GM21447 (cell line): ENCODE results near the gene PPP1R13B.
A peak's percentile ranks its signal among the peaks of the same experiment; 100 is the strongest.

Experiments used
- ATAC-seq: cut with Tn5 transposase; IDR thresholded peaks from one replicate; pipeline ENCODE4 v1.9.1; 2021; ENCODE audit not compliant: unreplicated experiment

PPP1R13B gene

GRCh38 chr14:103838117-103838516 is 9.3 kb downstream of the PPP1R13B start:
- no peak for ATAC-seq

GRCh38 chr14:103836976-103837725 is 10.2 kb downstream of the PPP1R13B start:
- no peak for ATAC-seq

- no peak for ATAC-seq
These were observed 12.4 kb downstream of the PPP1R13B start for GRCh38 chr14:103834956-103835355.

- no peak for ATAC-seq
These were observed 13.7 kb downstream of the PPP1R13B start for GRCh38 chr14:103833711-103834110.

- ATAC-seq, result no peak
These were observed 15.3 kb downstream of the PPP1R13B start for GRCh38 chr14:103832046-103832445.

GRCh38 chr14:103830511-103831270 is 16.7 kb downstream of the PPP1R13B start:
- no peak for ATAC-seq

- no peak for ATAC-seq
These were observed 18.9 kb downstream of the PPP1R13B start for GRCh38 chr14:103828315-103828967.

DNA sequence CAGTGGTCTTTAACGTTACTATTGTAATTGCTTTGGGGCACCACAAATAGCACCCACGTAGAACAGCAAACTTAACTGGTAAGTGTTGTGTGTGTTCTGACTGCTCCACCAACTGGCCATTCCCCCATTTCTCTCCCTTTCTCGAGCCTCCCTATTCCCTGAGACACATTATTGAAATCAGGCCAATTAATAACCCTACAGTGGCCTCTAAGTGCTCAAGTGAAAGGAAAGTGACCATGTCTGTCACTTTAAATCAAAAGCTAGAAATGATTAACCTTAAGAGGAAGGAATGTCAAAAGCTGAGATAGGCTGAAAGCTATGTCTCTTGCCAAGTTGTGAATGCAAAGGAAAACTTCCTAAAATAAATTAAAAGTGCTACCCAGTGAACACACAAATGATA is 22.3 kb downstream of the PPP1R13B start:
- ATAC-seq, result no peak

GRCh38 chr14:103820908-103821307 is 26.5 kb downstream of the PPP1R13B start:
- ATAC-seq, result no peak

- ATAC-seq, result no peak
These were observed 27.0 kb downstream of the PPP1R13B start for GRCh38 chr14:103820382-103820781.

- no peak for ATAC-seq
These were observed 27.7 kb downstream of the PPP1R13B start for GRCh38 chr14:103819503-103820307.

DNA sequence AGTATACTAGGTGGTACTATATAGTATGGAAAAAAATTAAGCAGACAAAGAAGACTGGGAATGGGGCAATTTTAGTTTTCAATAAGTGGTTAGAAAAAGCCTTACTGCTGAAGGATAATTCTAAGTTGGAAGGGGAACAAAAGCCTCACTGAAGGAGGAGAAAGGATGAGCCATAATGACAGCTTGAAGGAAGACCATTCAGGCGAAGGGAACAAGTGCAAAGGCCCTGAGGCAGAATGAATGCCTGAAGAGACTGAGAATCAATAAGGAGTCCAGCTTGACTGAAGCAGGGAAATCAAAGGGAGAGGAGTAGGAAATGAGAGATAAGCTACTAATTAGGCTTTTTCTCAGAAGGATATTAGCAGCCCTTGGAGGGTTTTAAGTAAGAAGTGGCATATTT is 28.5 kb downstream of the PPP1R13B start:
- ATAC-seq, result no peak

GRCh38 chr14:103818422-103818821 is 29.0 kb downstream of the PPP1R13B start:
- no peak for ATAC-seq

DNA sequence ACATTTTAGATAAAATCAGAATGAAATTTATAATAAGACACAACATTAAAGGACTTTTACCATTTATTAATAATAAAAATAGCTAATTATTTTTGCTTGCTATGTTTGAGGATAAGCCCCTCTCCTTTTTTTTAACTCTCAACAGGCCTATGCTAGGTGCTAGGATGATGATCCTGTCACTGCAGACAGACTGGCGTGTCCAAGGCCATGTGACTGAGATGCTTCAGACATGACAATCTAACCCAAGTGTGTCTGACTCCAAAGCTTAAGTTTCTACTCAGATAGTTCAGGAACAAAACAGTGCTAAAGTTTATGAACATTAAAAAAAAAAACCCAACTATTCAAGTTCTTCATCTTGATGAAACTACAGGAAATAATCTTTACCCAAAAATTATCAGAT is 29.8 kb downstream of the PPP1R13B start:
- ATAC-seq, result no peak

DNA sequence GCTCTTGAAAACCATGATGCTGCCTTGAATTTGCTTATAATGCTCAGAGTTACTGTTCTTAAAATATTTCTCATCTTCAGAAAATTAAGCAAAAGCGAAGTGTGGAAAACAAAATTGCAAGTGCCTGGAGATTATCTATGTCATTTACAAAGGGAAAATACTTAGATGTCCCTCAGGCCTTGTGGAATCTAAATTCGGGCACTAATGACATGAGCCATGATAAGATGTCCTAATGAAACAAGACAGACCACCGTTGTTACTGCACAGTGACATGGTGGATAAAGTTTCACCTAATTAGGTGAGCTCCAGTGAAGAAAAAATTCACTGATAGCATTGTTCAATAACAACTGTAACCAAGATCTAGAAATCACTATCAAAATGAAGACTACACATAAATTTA is 30.4 kb downstream of the PPP1R13B start:
- ATAC-seq, result no peak

GRCh38 chr14:103815253-103815652 is 32.1 kb downstream of the PPP1R13B start:
- no peak for ATAC-seq

- ATAC-seq, result no peak
These were observed 36.2 kb downstream of the PPP1R13B start for GRCh38 chr14:103811189-103811588.

- no peak for ATAC-seq
These were observed 38.9 kb downstream of the PPP1R13B start for GRCh38 chr14:103808403-103809001.

DNA sequence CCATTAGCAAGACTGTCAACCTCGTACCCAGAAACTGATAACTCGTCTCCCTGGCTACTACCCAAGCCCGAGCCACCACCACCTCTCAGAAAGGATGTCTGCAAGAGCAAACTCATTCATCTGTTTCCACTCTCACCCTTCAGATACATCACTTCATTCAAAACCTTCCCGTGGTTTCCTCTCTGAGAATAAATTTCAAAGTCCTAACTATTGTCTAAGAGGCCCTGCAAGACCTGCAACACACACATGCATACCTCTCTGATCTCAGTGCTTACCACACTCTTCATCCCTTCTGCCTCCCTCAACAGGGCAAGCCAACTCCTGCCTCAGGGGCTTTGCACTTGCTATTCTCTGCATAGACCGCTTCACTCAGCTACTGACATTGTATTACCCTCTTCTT is 40.6 kb downstream of the PPP1R13B start:
- ATAC-seq, result peak; percentile 62

- ATAC-seq, result no peak
These were observed 41.7 kb downstream of the PPP1R13B start for GRCh38 chr14:103805708-103806107.

- no peak for ATAC-seq
These were observed 43.7 kb downstream of the PPP1R13B start for GRCh38 chr14:103803661-103804060.
